ENCODE results near the gene ARF3.
A peak's percentile ranks its signal among the peaks of the same experiment; 100 is the strongest.

ARF3 gene

GRCh38 chr12:48981757-48982157 is 24.5 kb upstream of the ARF3 start:
- DNase-seq = no peak

GRCh38 chr12:48980953-48981756 is 23.9 kb upstream of the ARF3 start:
- peak in 1 of 2 experiments; percentile 33 for DNase-seq

- peak in 1 of 2 experiments; percentile 26 for DNase-seq
These were observed 23.2 kb upstream of the ARF3 start for GRCh38 chr12:48980389-48980952.

DNA sequence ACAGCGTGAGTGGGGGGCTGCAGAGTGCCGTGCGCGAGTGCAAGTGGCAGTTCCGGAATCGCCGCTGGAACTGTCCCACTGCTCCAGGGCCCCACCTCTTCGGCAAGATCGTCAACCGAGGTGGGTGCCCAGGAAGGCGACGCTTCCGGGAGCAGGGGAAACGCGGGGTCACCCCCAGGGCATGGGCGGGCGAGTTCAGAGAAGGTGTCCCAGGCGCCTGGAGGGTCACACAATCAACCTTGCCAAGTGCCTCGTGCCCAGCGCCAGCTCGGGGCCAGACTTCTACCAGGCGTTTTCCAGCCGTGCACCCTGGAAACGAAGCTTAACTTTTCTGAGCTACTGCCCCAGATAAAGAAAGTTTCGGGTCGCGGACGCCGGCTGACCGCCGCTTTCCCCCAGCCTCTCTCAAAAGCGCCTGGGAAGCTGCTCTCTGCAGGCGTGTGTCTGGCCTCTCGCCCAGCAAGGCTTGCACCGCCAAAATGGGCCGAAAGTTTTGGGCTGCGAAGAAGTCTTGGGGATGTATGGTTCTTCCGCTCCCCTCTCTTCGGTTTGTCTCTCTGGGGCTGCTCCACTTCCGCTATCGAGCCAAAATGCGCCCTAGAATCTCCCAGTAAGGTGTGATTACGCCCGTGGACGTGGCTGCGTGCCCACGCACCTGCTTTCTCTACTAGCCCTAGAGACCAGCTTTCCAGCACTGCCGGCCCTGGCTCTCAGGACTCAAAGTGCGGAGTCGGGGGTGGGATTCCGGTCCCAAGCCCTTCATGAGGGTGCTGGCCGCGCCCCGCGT is 22.5 kb upstream of the ARF3 start:
- DNase-seq = peak in 1 of 2 experiments; percentile 18

GRCh38 chr12:48978741-48979601 is 21.7 kb upstream of the ARF3 start:
- no peak for DNase-seq

DNA sequence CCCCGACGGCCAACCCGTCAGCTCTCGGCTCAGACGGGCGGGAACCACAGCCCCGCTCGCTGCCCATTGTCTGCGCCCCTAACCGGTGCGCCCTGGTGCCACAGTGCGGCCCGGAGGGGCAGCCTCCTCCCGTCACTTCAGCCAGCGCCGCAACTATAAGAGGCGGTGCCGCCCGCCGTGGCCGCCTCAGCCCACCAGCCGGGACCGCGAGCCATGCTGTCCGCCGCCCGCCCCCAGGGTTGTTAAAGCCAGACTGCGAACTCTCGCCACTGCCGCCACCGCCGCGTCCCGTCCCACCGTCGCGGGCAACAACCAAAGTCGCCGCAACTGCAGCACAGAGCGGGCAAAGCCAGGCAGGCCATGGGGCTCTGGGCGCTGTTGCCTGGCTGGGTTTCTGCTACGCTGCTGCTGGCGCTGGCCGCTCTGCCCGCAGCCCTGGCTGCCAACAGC is 21.0 kb upstream of the ARF3 start, which contains the start of gene WNT1:
Gene WNT1, plus strand, starts transcription at position 32 of the 450 bp plus-strand sequence. Its CDS starts 329 bp downstream, at position 361.
- DNase-seq = no peak

DNA sequence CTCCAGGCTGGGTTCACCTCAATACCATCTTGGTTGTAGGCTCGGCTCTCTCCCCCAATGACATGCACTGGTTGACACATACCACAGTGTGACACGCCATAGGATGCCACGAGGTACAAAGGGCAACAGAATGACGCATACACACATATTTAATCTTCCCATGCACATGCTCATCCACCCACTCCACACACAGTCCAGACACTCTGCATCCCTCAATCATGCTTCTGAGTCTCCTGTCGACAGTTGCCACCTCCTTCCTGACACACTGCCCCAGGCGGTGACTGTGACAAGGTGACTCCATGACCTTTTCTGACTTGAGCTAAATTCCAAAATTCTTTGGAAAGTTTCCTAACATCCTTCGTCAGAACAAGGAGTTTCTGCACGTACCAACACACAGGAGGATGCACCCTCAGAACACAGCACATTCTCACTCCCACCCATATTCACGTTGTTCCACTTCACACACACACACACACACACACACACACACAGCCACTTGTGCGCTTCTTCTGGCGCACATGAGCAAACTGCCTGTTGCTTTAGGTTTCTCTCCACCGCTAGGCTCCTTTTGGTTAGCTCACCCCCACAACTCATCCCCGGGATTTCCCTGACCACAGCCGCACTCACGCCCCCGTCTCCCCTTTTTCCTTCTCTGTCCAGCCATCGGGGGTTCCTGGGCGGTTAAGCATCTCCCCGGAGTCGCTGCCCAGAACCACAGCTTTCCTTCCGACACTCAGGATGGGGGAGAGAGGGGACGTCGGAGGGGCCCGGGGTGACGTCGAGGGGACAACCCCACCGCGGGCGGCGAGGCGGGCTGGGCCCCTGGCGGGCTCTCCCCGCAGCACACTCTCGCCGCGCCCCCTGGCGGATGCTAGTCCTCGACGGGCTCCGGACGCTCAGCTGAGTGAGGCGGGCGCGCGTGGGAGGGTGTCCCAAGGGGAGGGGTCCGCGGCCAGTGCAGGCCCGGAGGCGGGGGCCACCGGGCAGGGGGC is 20.3 kb upstream of the ARF3 start:
- peak; percentile 78 for DNase-seq

GRCh38 chr12:48973941-48974673 is 16.8 kb upstream of the ARF3 start:
- peak in 1 of 2 experiments; percentile 17 for DNase-seq

- no peak for DNase-seq
These were observed 16.2 kb upstream of the ARF3 start for GRCh38 chr12:48973531-48973930.

- no peak for DNase-seq
These were observed 15.7 kb upstream of the ARF3 start for GRCh38 chr12:48972952-48973483.

GRCh38 chr12:48972213-48972951 is 15.1 kb upstream of the ARF3 start:
- no peak for DNase-seq

GRCh38 chr12:48970702-48971334 is 13.5 kb upstream of the ARF3 start:
- no peak for DNase-seq

DNA sequence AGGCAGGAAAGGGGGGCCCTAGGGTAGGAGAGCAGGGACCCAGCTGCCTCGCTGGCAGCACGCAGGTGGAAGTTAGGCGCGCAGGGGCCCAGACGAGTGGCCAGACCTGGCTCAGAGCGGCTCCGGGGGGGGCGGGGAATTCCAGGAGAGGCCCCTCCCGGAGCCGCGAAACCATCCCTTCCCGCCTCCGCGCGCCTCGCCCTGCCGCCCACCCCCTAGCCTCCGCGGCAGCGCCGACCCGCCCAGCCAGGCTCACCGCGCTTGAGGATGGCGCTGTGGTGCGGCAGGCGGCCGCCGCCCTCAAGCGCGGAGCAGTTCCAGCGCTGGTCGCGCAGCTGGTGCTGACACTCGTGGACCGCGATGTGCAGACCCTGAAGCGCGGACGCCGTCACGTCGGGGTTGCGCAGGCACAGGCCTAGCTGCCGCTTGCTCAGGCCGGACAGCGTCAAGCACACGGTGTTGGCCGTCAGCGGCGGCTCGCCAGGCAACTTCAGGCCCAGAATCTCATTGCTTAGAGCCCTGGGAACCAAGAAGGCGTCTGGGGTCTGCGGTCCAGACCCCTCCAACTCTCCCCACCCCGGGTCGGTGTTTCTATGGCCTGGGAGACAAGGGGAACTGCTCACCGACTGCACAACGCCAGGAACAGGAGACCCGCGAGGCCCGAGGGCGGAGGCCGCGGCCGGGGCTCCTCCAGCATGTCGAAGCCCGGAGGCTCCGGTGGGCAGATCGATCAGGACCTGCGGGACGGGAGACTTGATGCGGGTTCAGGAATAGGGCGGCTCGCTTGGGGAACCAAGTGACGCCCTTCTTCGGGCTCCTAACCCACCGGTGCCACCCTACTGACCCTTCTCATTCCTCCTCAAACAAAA is 12.8 kb upstream of the ARF3 start:
- peak in 1 of 2 experiments; percentile 47 for DNase-seq

- no peak for DNase-seq
These were observed 12.0 kb upstream of the ARF3 start for GRCh38 chr12:48969160-48969771.

- DNase-seq = no peak
These were observed 11.2 kb upstream of the ARF3 start for GRCh38 chr12:48968467-48968866.

DNA sequence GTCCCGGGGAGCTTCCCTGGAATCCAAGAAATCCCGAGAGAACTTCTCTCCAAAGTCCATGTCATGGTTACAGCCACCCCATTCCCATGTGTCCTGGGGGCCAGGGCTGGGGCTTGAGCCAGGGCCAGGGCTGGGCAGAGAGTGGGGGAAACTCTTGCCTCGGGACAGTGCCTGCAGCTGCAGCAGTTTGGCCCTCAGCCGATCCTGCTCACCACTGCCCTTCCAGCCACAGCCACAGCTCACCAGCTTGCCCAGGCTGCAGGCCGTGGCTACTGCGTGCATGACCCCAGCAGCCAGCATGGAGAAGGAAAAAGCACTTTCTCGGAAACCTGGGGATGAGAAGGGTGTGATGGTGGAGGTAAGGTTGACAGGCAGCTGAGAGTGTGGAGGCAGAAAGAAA is 10.7 kb upstream of the ARF3 start:
- DNase-seq = no peak

GRCh38 chr12:48966177-48966895 is 9.0 kb upstream of the ARF3 start:
- DNase-seq = no peak
